Endodermal cell (in vitro differentiated cells): ENCODE data around the gene KHDRBS1. TPM values are rescaled to one million over a fixed set of nuclear protein-coding genes. Genes with fewer than 3 reads are reported as not detected.
A peak's percentile ranks its signal among the peaks of the same experiment; 100 is the strongest.

Experiments
- DNase-seq: peaks from one replicate; pipeline ENCODE4 v3.0.0-alpha.2; 2017
- H3K27ac ChIP-seq: 2 replicates; pipeline ENCODE4 v1.5.1; 2013; ENCODE audit warnings: mild to moderate bottlenecking, low read depth, low read length, moderate library complexity
- H3K27me3 ChIP-seq: 2 replicates; pipeline ENCODE4 v1.6.1; 2013; ENCODE audit warnings: mild to moderate bottlenecking, low read length, moderate library complexity; ENCODE audit not compliant: insufficient read depth, control insufficient read depth, poor library complexity, severe bottlenecking
- H3K36me3 ChIP-seq: 2 replicates; pipeline ENCODE4 v1.7.0; 2013; ENCODE audit warnings: mild to moderate bottlenecking, low read length, moderate library complexity; ENCODE audit not compliant: control insufficient read depth, insufficient read depth
- H3K4me1 ChIP-seq: one replicate; pipeline ENCODE4 v1.7.0; 2013; ENCODE audit warnings: low read length; ENCODE audit not compliant: control insufficient read depth, insufficient read depth
- H3K4me3 ChIP-seq: 2 replicates; pipeline ENCODE4 v1.5.1; 2013; ENCODE audit warnings: mild to moderate bottlenecking, low read length, moderate library complexity
- H3K9ac ChIP-seq: 2 replicates; pipeline ENCODE4 v1.6.1; 2013; ENCODE audit warnings: mild to moderate bottlenecking, low read length, moderate library complexity; ENCODE audit not compliant: poor library complexity, severe bottlenecking; ENCODE audit errors: extremely low read depth
- H3K9me3 ChIP-seq: 2 replicates; pipeline ENCODE4 v1.6.1; 2013; ENCODE audit warnings: mild to moderate bottlenecking, low read length, moderate library complexity; ENCODE audit not compliant: control insufficient read depth
- H3K27ac Mint-ChIP-seq: 2 replicates; pipeline ENCODE4 v1.8.0; 2020; ENCODE audit warnings: mixed read lengths
- H3K27me3 Mint-ChIP-seq: 2 replicates; pipeline ENCODE4 v1.8.0; 2021; ENCODE audit warnings: mild to moderate bottlenecking, mixed read lengths; ENCODE audit not compliant: insufficient read depth
- H3K36me3 Mint-ChIP-seq: 2 replicates; pipeline ENCODE4 v1.8.0; 2020; ENCODE audit warnings: low read depth, mixed read lengths
- H3K4me1 Mint-ChIP-seq: 2 replicates; pipeline ENCODE4 v1.8.0; 2020; ENCODE audit warnings: mixed read lengths
- H3K4me3 Mint-ChIP-seq: 2 replicates; pipeline ENCODE4 v1.8.0; 2020; ENCODE audit warnings: mild to moderate bottlenecking, moderate library complexity, mixed read lengths
- H3K9me3 Mint-ChIP-seq: 2 replicates; pipeline ENCODE4 v1.8.0; 2020; ENCODE audit warnings: mild to moderate bottlenecking, mixed read lengths
- WGBS, 2 experiments: methylation state at CpG; one replicate each; pipeline versions ENCODE4 v1.1.5 to v1.1.7; 2013; ENCODE audit warnings: missing lambda C conversion rate in 2 of 2, mixed read lengths in 1 of 2; ENCODE audit not compliant: insufficient coverage in 1 of 2, insufficient read length in 1 of 2; 5-methylcytosine and 5-hydroxymethylcytosine counted together
- total RNA-seq, 2 donors: library from RNA; stranded (reverse); fragmentation: NEBNext Ultra II Directional in 1 of 2; extraction: Animal tissue kit (Norgen Biotek cat#: 25700) in 1 of 2; gene quantifications; 2 replicates in 1 of 2; 3 replicates in 1 of 2; pipeline ENCODE4 v1.2.1, GENCODE V29; 2021
- TF ChIP-seq, protein P1 (sequence below): fragments of 200-600 bp; sonication (generic); conservative IDR thresholded peaks from 2 replicates; pipeline ENCODE4 v1.5.0; 2021; ENCODE audit warnings: antibody characterized with exemption, mild to moderate bottlenecking

KHDRBS1 gene
- total RNA-seq, 2 donors from 2014 or later: 201 to 235 TPM

DNA sequence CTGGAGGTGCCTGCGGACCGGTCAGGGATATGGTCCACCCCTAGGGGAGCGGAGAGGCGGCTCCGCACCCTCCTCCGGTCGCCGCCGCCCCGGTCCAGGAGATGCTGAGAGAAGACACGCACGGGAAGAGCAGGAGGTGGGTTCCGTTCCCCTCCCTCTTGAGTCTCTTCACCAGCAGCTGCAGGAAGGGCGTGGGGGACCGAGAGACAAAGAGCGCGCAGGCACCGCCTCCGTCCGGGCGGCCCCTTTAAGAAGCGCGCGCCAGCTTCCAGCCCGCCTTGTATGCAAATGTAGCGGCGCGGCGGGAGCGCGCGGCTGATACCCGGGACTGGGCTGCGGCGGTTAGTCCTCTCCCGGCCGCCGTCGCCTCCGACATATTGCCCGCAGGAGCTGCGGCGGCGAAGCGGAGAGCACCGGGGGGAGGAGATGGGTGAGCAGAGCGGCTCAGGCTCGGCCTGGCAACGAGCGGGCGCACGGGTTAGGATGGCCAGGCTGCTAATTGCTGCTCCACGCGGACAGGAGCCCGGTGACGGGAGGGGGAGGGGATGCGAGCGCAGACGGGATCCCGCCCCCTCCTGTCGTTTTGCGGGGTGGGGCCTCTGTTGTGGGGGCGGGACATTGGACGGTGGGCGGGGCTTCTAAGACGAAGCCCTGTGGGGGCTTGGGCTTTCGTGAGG lies 59.1 kb downstream of the KHDRBS1 start, which contains the start of gene TMEM39B:
Gene TMEM39B (plus strand): TSS at position 318 of the 677 bp plus-strand sequence. CDS start 109 bp downstream, at position 427.
- TF ChIP-seq, protein P1, sequence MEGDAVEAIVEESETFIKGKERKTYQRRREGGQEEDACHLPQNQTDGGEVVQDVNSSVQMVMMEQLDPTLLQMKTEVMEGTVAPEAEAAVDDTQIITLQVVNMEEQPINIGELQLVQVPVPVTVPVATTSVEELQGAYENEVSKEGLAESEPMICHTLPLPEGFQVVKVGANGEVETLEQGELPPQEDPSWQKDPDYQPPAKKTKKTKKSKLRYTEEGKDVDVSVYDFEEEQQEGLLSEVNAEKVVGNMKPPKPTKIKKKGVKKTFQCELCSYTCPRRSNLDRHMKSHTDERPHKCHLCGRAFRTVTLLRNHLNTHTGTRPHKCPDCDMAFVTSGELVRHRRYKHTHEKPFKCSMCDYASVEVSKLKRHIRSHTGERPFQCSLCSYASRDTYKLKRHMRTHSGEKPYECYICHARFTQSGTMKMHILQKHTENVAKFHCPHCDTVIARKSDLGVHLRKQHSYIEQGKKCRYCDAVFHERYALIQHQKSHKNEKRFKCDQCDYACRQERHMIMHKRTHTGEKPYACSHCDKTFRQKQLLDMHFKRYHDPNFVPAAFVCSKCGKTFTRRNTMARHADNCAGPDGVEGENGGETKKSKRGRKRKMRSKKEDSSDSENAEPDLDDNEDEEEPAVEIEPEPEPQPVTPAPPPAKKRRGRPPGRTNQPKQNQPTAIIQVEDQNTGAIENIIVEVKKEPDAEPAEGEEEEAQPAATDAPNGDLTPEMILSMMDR: no peak
- H3K4me3 ChIP-seq: peak within 1 kb of the TSS; percentile 87
- peak within 1 kb of the TSS; percentile 93 for H3K27ac ChIP-seq
- peaks cover 28% of the 10 kb centered on the region for H3K4me1 Mint-ChIP-seq
- H3K36me3 Mint-ChIP-seq: peaks cover 17% of the 10 kb centered on the region
- H3K9me3 Mint-ChIP-seq: no peaks in the 10 kb centered on the region
- WGBS, 2 experiments: 0% methylated on average over 30 to 67 of the region's 67 CpGs
- H3K27me3 Mint-ChIP-seq: no peaks in the 10 kb centered on the region
- H3K36me3 ChIP-seq: peaks cover 20% of the 10 kb centered on the region
- peak within 1 kb of the TSS; percentile 85 for H3K4me3 Mint-ChIP-seq
- no peaks in the 10 kb centered on the region for H3K27me3 ChIP-seq
- H3K27ac Mint-ChIP-seq: peak within 1 kb of the TSS; percentile 93
- H3K9ac ChIP-seq: peak within 1 kb of the TSS; percentile 68
- H3K9me3 ChIP-seq: no peaks in the 10 kb centered on the region
- peaks cover 14% of the 10 kb centered on the region for H3K4me1 ChIP-seq
- peak; percentile 98 for DNase-seq

DNA sequence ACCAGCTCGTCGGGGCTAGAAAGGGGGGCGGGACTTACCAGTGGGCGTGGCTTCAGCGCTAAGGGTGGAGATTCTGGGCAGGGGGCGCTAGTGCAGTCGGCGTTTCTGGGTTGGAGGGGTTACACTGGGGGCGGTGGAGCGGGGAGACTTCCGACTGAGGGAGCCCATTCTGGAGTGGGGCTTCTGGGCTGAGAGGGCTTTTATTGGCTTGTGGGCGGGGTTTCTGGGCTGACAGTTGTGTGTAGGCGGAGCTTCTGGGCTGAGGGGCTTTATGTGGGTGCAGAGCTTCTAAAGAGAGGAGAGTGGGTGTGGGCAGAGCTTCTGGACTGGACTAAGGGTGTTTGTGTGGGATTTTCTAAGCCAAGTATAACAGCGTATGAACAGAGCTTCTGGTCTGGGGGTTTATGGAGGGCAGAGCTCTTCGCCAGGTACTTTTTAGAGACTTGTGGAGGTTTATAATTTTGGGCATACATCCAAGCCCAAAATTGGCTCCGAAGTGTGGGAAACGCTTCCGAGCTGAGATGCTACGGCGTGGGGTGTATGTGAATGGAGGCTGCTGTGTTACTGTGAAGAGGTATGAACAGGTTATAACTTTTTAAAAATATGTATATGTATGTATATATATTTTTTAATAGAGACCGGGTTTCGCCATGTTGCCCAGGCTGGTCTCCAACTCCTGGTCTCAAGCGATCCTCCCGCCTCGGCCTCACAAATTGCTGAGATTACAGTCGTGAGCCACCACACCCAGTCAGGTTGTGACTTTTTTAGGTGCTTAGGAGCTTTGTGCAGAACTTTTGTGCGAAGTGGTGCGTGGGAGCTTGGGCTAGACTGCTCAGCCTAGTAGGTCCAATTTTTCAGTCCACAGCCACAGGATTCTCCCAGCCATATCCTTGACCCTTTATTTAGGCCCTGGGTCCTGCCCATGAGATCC lies 59.9 kb downstream of the KHDRBS1 start:
- WGBS, 2 experiments: 47 to 58% methylated on average over 22 to 28 of the region's 28 CpGs
- peak overlapping the region; percentile 93 for H3K27ac Mint-ChIP-seq
- H3K4me3 Mint-ChIP-seq: peak overlapping the region; percentile 85
- Histone ChIP-seq H3K4me1 (peaks cover 14% of the 10 kb centered on the region), H3K27me3 (no peaks in the 10 kb centered on the region), H3K9ac (no peak overlapping the region), H3K27ac (peak overlapping the region; percentile 93), H3K36me3 (peaks cover 28% of the 10 kb centered on the region), H3K4me3 (peak overlapping the region; percentile 87), H3K9me3 (no peaks in the 10 kb centered on the region)
- no peaks in the 10 kb centered on the region for H3K9me3 Mint-ChIP-seq
- TF ChIP-seq, protein P1: peak; percentile 60
- H3K27me3 Mint-ChIP-seq: no peaks in the 10 kb centered on the region
- H3K36me3 Mint-ChIP-seq: peaks cover 25% of the 10 kb centered on the region
- DNase-seq: peak; percentile 99
- peaks cover 28% of the 10 kb centered on the region for H3K4me1 Mint-ChIP-seq

DNA sequence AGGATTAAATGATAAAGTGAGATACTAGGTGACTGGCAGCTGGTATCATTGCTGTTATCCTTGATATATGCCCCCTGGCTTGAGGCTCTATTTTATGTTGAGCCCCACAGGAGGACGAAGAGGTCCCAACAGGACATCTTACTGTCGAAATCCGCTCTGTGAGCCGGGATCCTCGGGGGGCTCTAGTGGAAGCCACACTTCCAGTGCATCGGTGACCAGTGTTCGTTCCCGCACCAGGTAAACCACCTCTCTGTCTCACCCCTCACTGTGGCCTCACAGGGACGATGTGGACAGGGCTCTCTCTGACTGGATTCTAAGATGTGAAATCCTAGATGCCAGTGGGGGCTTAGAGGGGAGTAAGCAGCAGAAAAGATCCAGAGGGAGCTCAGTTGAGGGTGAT lies 61.2 kb downstream of the KHDRBS1 start:
- H3K36me3 Mint-ChIP-seq: peaks cover 35% of the 10 kb centered on the region
- peaks cover 14% of the 10 kb centered on the region for H3K4me1 ChIP-seq
- no peak for DNase-seq
- peaks cover 35% of the 10 kb centered on the region for H3K36me3 ChIP-seq
- no peaks in the 10 kb centered on the region for H3K9me3 Mint-ChIP-seq
- no peak overlapping the region for H3K27ac ChIP-seq
- H3K27me3 Mint-ChIP-seq: no peaks in the 10 kb centered on the region
- H3K27ac Mint-ChIP-seq: peak overlapping the region; percentile 37
- TF ChIP-seq, protein P1: no peak
- H3K4me3 ChIP-seq: no peak overlapping the region
- H3K9me3 ChIP-seq: no peaks in the 10 kb centered on the region
- no peaks in the 10 kb centered on the region for H3K27me3 ChIP-seq
- no peak overlapping the region for H3K9ac ChIP-seq
- 92 to 99% methylated on average over 8 to 9 of the region's 9 CpGs for WGBS, 2 experiments
- H3K4me3 Mint-ChIP-seq: peak overlapping the region; percentile 3
- H3K4me1 Mint-ChIP-seq: peaks cover 22% of the 10 kb centered on the region
